NK-92 treated with Interleukin-12 subunit alpha and Interleukin-12 subunit beta, amount 100 ng/mL, for 24 hours (cell line): ENCODE measurements around the gene KDF1.
"Not testable (repeated sequence)": the region's sequence is repeated elsewhere in the genome, so short reads cannot be mapped to it uniquely, and the experiment has no call there.

Experiments
- DNase-seq: peaks from one replicate; lab custom pipeline; 2025; lab: John Stamatoyannopoulos, UW

KDF1 gene

GRCh38 chr1:26994020-26994786 is 33.9 kb upstream of the KDF1 start:
- DNase-seq = no peak

DNA sequence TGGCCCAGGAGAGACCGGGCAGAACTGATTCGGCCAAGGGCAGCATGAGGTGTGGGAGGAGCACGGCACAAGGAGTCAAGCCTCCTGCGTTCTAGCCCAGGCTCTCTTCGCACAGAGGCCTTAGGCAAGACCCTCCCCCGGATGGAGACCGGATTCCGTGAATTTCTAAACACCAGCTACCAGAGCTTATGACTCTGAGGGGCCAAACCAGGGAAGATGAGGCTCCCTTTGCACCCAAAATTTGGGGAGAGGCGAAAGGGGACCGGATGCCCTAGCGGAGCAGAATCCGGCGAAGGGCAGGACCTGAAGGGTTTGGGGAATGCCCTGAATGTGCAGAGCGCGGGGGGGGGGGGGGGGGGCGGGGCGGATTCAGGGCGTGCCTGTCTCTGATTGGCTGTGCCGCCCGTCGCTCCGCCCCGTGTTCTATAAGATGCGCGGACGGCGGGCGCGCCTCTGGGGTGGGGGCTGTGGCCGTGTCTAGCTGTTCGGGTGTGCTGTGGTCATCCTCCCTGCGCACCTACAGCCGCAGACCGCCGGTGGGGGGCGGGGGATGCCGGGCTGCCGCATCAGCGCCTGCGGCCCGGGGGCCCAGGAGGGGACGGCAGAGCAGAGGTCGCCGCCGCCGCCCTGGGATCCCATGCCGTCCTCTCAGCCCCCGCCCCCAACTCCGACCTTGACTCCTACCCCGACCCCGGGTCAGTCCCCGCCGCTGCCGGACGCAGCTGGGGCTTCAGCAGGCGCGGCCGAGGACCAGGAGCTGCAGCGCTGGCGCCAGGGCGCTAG is 33.2 kb upstream of the KDF1 start, which contains the start of gene TRNP1:
TSS of gene TRNP1 (plus strand) at position 456 of the 783 bp plus-strand sequence. CDS start at position 551, 95 bp downstream.
- DNase-seq = no peak

- DNase-seq = no peak
Observed at GRCh38 chr1:26991310-26992116, 31.2 kb upstream of the KDF1 start.

GRCh38 chr1:26989403-26990109 is 29.3 kb upstream of the KDF1 start:
- not testable (repeated sequence) for DNase-seq

DNA sequence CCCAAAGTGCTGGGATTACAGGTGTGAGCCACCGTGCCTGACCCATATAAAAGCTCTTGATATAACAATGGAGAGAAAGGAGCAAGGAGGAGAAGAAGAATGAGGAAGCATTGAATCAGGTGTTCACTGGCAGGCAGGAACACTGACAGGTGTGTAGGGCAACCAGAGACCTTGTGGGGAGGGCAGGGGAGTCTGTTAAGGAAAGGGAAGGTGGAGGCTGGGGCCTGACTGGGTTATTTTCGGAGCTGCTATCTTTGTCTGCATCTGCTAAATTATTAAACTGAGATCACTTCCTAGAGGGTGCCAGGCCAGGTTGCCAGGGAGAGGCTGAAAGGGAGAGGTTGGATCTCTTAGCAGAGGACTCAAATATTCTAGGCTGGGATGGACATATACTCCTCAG is 26.4 kb upstream of the KDF1 start:
- no peak for DNase-seq

DNA sequence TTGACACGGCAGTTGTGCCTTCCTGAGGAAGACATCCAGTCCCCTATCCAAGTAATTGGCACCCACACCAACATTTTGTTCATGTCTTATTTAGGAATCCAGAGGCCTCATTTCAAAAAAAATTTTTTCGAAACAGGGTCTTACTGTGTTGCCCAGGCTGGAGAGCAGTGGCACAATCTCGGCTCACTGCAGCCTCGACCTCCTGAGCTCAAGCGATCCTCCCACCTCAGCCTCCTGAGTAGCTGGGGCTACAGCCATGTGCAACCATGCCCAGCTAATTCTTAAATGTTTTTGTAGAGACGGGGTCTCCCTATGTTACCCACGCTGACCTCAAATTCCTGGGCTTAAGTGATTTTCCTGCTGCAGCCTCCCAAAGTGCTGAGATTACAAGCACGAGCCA is 24.0 kb upstream of the KDF1 start:
- no peak for DNase-seq

GRCh38 chr1:26983863-26984262 is 23.6 kb upstream of the KDF1 start:
- DNase-seq = no peak

GRCh38 chr1:26981146-26981846 is 21.0 kb upstream of the KDF1 start:
- DNase-seq = no peak

GRCh38 chr1:26978901-26979300 is 18.6 kb upstream of the KDF1 start:
- no peak for DNase-seq

- no peak for DNase-seq
Observed at GRCh38 chr1:26976621-26977510, 16.6 kb upstream of the KDF1 start.

- DNase-seq = no peak
Observed at GRCh38 chr1:26972821-26973220, 12.6 kb upstream of the KDF1 start.

DNA sequence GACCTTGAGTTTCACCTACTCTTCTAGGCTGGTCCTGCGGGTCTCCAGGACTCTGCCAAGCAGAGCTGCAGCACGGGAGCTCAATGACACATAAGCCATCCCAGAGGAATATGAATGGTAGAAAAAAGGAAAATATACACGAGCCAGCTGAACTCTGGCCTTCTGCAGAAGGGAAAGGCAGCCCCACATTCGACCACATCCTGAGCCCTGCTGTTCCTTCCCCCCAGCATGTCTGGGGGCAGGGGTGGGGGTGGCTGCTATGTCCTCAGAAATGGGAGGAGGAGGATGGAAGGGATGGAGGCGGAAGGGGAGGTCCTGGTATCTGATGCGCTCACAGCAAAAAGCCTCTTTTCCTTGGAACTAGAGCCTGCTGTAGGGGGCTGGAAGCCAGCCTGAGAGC is 12.1 kb upstream of the KDF1 start:
- DNase-seq = no peak

DNA sequence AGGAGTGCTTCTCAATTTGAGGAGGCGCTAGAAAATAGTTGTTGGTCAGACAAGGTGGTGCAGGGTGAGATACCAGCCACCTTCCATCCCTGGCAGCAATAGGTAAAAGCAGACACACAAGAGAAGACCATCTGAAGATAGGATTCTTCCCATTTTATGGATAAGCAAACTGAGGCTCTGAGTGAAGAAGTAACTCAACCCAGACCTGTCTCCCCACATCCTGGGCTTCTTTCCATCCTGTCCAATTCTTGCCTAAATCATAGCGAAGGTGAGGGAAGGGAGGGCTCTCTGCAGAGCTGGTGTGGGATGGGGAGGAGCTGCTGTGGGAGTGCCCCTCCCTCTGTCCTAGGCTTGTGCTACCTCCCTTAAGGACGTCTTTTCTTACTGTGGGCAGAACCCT is 11.3 kb upstream of the KDF1 start:
- no peak for DNase-seq

- no peak for DNase-seq
Observed at GRCh38 chr1:26970810-26971209, 10.5 kb upstream of the KDF1 start.

- no peak for DNase-seq
Observed at GRCh38 chr1:26965628-26966027, 5.4 kb upstream of the KDF1 start.

- no peak for DNase-seq
Observed at GRCh38 chr1:26965213-26965612, 4.9 kb upstream of the KDF1 start.

- no peak for DNase-seq
Observed at GRCh38 chr1:26961826-26962225, 1.6 kb upstream of the KDF1 start.

DNA sequence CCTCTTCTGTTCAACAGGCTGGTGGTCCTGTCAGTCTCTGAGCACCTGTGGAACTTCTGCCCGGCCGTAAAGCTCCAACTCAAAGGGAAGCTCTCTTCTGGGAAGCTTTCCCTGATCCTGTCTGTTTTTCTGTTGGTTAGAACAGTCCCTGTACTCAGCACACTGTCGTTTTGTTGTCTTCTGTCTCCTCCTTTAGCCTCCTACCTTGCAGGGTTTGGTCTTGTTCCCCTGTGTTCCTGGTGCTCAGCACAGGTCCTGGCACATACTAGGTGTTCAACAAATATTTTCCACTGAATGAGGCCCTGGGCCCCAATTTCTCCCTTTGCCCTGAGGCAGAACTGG is 328 bp upstream of the KDF1 start:
- no peak for DNase-seq

DNA sequence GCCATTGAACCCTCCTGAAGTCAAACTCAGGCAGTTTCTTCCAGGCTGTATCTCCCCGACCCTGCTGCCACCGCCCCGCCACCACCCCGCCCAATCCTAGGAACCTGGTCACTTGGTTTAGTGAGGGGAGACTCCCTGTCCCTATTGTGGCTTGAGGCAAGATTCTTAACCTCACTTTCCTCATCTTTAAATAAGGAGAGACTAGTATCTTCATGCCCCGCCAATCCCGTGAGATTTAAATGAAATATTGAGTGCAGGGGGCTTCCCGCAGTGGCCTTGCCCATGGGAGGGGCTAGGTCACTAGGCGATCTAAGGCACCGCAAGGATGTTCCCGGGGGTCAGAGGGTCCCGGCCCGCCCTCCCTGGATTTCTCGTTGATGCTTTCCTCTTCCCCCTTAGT is 998 bp downstream of the KDF1 start:
- no peak for DNase-seq

- DNase-seq = no peak
Observed at GRCh38 chr1:26957306-26957705, 3.0 kb downstream of the KDF1 start.
